VCaP (cell line): ENCODE results near the gene TIA1.

Experiments used
- H3K27ac ChIP-seq: fragments of 450-650 bp; 2 replicates; pipeline ENCODE4 v1.5.1; 2017
- TF ChIP-seq, protein P1 (sequence below): fragments of 450-650 bp; conservative IDR thresholded peaks from 2 replicates; pipeline ENCODE4 v1.5.1; 2017; ENCODE audit warnings: mild to moderate bottlenecking, moderate library complexity

TIA1 gene

DNA sequence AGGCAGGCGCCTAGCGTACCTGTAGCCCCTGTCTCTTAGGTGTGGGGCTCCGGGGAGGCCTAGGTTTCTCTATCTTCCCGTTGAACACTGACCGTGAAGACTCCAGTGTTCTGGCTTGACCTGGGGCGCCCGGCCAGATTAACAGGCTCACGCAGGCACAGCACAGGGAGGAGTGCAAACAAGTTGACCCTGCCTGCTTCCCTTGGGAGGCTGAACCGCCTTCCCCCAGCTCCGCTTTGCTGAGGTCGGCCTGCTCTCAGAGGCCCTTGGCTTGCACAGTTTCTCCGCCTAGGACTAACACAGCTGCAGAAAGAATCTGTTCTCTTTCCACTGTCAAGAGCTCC is 10.1 kb upstream of the TIA1 start:
- H3K27ac ChIP-seq: peak overlapping the region; percentile 78
- TF ChIP-seq, protein P1, sequence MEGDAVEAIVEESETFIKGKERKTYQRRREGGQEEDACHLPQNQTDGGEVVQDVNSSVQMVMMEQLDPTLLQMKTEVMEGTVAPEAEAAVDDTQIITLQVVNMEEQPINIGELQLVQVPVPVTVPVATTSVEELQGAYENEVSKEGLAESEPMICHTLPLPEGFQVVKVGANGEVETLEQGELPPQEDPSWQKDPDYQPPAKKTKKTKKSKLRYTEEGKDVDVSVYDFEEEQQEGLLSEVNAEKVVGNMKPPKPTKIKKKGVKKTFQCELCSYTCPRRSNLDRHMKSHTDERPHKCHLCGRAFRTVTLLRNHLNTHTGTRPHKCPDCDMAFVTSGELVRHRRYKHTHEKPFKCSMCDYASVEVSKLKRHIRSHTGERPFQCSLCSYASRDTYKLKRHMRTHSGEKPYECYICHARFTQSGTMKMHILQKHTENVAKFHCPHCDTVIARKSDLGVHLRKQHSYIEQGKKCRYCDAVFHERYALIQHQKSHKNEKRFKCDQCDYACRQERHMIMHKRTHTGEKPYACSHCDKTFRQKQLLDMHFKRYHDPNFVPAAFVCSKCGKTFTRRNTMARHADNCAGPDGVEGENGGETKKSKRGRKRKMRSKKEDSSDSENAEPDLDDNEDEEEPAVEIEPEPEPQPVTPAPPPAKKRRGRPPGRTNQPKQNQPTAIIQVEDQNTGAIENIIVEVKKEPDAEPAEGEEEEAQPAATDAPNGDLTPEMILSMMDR: no peak

DNA sequence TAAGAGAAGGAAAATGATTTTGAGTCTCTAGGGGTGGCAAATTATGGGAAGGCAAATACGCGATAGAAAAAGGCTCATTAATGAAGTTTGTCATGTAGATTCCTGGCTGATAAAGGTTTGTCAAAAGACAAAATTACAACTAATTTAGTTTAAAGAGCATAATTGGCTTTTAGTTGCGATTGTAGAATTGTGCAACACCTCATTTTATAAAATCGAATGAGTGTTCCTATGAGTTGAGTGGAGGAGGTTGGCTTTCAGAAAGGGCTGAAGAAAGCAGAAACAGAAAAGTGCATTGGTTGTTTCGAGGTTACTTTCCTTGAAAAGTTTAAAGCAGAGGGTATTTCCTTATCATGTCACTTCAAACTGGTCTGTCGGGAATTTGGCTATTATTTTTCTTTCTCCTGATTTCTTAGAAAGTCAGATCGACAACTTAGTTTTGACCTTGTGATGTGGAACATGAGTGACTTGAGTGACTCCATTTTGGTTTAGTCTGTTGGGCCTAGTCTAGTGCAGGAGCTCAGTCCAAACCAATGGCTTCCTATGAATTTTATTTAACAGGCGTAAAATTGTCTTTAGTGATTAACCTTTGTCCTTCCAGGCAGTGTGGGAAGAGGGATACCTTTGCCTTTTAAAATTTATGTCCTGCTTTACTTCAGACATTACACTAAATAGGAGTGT is 7.3 kb upstream of the TIA1 start:
- H3K27ac ChIP-seq: no peak overlapping the region
- TF ChIP-seq, protein P1: no peak

DNA sequence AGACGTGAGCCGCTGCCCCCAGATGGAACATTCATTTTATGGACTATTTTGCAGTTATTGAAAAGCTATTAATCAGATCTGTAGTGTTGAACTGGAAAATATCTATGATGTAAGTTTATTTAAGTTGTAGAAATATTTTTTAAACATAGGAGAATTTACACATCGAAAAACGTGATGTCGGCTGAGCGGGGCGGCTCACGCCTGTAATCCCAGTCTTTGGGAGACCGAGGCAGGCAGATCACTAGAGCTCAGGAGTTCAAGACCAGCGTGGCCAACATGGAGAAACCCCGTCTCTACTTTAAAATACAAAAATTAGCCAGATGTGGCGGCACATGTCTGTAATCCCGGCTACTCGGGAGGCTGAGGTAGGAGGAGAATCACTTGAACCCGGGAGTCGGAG is 2.0 kb upstream of the TIA1 start:
- TF ChIP-seq, protein P1: no peak

DNA sequence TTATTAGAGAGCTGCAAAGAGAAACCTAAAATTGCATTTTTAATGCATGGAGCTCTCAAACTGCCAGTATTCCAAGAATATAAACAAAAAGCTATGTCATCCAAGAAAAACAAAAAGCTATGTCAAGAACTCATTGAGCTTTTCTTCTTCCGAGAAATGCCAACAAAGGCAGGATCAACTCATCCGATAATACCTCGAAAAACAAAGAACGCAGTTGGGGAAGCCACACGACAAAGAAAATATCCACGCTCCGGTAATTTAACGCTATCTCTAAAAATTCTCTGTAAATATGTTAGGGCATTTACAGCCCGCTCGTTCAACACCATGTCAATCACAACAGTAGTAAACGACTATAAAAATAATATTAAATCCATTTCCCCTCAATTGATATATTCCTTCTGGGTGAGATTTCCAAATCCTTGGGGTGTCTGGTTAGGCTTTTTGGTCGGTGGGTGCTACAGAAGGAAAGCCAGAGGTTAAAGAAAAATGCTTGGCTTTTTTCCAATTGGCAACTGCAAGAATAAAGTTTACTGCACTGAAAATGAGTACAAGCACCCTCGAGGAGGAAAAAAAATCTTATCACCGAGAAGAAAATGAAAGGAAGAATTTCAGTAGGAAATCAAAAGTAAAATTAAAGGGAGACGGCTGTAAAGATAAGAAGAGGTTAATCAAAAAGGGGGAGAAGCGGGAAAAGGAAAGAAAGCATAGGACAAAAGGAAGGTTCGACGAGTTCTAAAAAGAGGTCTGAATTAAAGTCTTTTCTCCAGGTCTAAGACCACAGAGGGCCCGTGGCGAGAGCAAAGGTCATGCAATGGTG is 856 bp downstream of the TIA1 start:
- TF ChIP-seq, protein P1: no peak
- peak overlapping the region; percentile 99 for H3K27ac ChIP-seq

More for the DNA sequence above, 2.0 kb upstream of the TIA1 start:
- no peak overlapping the region for H3K27ac ChIP-seq

DNA sequence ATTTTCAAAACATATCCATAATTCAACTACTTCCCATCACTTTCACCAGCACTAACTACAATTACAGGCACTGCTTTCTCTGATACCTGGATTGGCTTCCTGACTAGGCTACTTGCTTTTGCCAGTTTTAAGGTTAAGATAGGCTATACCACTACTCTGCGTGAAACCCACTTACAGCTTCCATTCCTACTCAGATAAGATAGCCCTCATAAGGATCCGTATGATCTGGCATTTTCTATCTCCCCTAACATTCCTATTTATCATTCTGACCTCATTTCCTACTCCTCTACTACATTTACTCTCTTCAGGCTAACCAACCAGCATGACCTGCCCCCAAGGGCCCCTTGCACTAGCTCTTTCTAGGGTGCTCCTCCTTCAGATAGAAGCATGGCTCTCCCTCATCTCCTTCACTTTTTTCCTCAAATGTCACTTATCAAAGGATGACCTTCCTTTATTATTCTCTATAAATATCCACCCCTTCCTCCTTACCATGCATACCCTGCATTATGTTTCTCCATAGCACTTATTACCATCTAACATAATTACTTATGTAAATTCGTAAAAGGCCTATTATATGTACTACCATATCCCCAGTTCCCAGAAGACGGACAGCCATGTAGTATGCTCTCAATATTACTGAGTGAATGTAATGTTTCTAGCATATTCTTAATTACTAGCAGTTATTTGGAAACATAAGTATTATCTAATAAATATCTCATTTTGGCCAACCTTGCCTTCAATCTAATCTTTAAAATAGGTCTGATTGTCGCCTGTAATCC is 4.4 kb downstream of the TIA1 start:
- no peak overlapping the region for H3K27ac ChIP-seq
- TF ChIP-seq, protein P1: no peak

DNA sequence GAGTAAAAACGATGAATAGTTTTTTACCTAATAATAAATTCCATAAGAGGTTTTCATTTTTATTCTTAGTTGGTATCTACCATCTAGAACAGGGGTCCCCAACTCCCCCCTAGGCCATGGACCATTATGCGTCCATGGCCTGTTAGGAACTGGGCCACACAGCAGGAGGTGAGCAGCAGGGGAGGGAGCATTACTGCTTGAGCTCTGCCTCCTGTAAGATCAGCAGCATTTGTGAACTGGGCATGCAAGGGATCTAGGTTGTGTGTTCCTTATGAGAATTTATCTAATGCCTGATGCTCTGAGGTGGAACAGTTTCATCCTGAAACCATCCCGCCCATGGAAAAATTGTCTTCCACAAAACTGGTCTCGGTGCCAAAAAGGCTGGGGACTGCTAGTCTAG is 5.9 kb downstream of the TIA1 start:
- TF ChIP-seq, protein P1: no peak
- no peak overlapping the region for H3K27ac ChIP-seq

DNA sequence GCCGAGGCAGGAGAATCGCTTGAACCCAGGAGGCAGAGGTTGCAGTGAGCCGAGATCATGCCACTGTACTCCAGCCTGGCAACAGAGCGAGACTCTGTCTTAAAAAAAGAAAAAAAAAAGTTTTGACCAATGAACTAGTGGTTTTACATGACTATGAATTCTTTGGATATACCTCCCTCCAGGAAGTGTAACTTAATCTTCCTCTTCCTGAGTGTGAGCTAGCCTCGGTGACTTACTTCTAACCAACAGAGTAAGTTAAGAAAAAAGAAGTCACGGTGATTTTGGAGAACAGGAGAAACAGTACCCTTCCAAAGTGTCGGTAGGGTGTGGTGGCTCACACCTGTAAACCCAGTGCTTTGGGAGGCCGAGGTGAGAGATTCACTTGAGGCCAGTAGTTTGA is 7.1 kb downstream of the TIA1 start:
- no peak overlapping the region for H3K27ac ChIP-seq
- TF ChIP-seq, protein P1: no peak
